DOHH2 (cell line): ENCODE results near the gene CACNA1A.

ENCODE experiments used
- EZH2phosphoT487 ChIP-seq: fragments of 200-600 bp; sonication (generic); IDR thresholded peaks from 2 replicates; pipeline ENCODE4 v1.6.1; 2017; ENCODE audit warnings: borderline replicate concordance, mild to moderate bottlenecking, antibody characterized with exemption, low read length, moderate library complexity, mixed read lengths
- TF ChIP-seq, protein P1 (sequence below): fragments of 200-600 bp; sonication (generic); IDR thresholded peaks from one replicate; pipeline ENCODE4 v1.5.1; 2014; ENCODE audit warnings: antibody characterized with exemption, mild to moderate bottlenecking, low read depth, low read length; ENCODE audit not compliant: poor library complexity, severe bottlenecking

GRCh38 chr19:13350759-13351158 lies 155.5 kb downstream of the CACNA1A start:
- TF ChIP-seq, protein P1, sequence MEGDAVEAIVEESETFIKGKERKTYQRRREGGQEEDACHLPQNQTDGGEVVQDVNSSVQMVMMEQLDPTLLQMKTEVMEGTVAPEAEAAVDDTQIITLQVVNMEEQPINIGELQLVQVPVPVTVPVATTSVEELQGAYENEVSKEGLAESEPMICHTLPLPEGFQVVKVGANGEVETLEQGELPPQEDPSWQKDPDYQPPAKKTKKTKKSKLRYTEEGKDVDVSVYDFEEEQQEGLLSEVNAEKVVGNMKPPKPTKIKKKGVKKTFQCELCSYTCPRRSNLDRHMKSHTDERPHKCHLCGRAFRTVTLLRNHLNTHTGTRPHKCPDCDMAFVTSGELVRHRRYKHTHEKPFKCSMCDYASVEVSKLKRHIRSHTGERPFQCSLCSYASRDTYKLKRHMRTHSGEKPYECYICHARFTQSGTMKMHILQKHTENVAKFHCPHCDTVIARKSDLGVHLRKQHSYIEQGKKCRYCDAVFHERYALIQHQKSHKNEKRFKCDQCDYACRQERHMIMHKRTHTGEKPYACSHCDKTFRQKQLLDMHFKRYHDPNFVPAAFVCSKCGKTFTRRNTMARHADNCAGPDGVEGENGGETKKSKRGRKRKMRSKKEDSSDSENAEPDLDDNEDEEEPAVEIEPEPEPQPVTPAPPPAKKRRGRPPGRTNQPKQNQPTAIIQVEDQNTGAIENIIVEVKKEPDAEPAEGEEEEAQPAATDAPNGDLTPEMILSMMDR = no peak
- TF ChIP-seq EZH2phosphoT487 = no peak
